ENCODE measurements around the gene VTN. TPM values are rescaled to one million over a fixed set of nuclear protein-coding genes. Genes with fewer than 3 reads are reported as not detected.

VTN gene
- total and polyA plus RNA-seq, 8 donors: 0.72 to 2.9 (median 1.1) TPM; not detected in 3

DNA sequence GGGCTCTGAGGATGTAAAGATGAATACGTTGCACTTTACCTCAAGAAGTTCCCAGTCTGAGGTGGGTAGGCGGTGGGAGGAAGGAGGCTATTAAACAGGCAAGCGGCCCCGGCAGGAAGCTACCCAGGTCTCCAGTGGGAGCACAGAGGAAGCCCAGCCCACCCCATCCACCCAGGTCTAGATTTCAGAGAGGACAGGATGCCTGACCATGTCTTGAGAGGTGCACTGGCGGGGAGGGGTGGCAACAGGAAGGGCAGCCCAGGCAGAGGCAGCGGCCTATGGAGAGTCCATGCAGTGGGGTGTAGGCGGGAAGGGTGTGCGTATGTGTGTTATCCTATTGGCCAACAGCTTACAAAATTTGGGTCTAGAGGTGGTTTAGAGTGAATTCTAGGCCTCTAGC is 15.3 kb upstream of the VTN start:
- TF ChIP-seq EP300 (IDR thresholded peaks at IDR 0.05): no peak
- TF ChIP-seq, protein P1, sequence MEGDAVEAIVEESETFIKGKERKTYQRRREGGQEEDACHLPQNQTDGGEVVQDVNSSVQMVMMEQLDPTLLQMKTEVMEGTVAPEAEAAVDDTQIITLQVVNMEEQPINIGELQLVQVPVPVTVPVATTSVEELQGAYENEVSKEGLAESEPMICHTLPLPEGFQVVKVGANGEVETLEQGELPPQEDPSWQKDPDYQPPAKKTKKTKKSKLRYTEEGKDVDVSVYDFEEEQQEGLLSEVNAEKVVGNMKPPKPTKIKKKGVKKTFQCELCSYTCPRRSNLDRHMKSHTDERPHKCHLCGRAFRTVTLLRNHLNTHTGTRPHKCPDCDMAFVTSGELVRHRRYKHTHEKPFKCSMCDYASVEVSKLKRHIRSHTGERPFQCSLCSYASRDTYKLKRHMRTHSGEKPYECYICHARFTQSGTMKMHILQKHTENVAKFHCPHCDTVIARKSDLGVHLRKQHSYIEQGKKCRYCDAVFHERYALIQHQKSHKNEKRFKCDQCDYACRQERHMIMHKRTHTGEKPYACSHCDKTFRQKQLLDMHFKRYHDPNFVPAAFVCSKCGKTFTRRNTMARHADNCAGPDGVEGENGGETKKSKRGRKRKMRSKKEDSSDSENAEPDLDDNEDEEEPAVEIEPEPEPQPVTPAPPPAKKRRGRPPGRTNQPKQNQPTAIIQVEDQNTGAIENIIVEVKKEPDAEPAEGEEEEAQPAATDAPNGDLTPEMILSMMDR (IDR thresholded peaks at IDR 0.05): no peak
- no peak for TF ChIP-seq POLR2AphosphoS5 (IDR thresholded peaks at IDR 0.05)
- no peak for TF ChIP-seq POLR2A (IDR thresholded peaks at IDR 0.05)
- Histone ChIP-seq H3K27me3 (peaks cover 0 to 6% (median 0%) of the 10 kb centered on the region in 3 donors), H3K9me3 (no peaks in the 10 kb centered on the region), H3K36me3 (peaks cover 19 to 46% (median 35%) of the 10 kb centered on the region in 4 donors), H3K4me1 (peaks cover 9 to 38% (median 34%) of the 10 kb centered on the region in 4 donors), H3K4me3 (peak overlapping the region; percentile 43 to 67 (median 50)), H3K27ac (peak overlapping the region in 4 of 5 donors; percentile 72 to 83 (median 77))
- WGBS, 5 donors: 49 to 79% (median 62%) methylated on average over 4 to 8 of the region's 8 CpGs
- no peak for DNase-seq
- intact Hi-C loops (cut with DNase I; ENCODE audit: low total_unique reads): no loop called here

- peak overlapping the region; percentile 72 to 86 (median 78) for H3K27ac ChIP-seq
- peaks cover 16 to 42% (median 31%) of the 10 kb centered on the region in 4 donors for H3K36me3 ChIP-seq
- TF ChIP-seq, protein P1 (IDR thresholded peaks at IDR 0.05): no peak
- TF ChIP-seq POLR2AphosphoS5 (IDR thresholded peaks at IDR 0.05) (no peak), POLR2A (IDR thresholded peaks at IDR 0.05) (no peak), EP300 (IDR thresholded peaks at IDR 0.05) (no peak)
- 14 to 41% (median 18%) methylated on average over 9 to 29 of the region's 29 CpGs for WGBS, 5 donors
- peak; percentile 58 to 64 for DNase-seq
- intact Hi-C loops (cut with DNase I; ENCODE audit: low total_unique reads): no loop called here
- peak overlapping the region; percentile 43 to 67 (median 50) for H3K4me3 ChIP-seq
- H3K27me3 ChIP-seq: peaks cover 0 to 6% (median 0%) of the 10 kb centered on the region in 3 donors
- H3K9me3 ChIP-seq: no peaks in the 10 kb centered on the region
- peaks cover 9 to 42% (median 38%) of the 10 kb centered on the region in 4 donors for H3K4me1 ChIP-seq
These were observed 14.9 kb upstream of the VTN start for GRCh38 chr17:28385037-28385400.

- WGBS, 5 donors: 13 to 29% (median 16%) methylated on average over 26 to 56 of the region's 56 CpGs
- intact Hi-C loops (cut with DNase I; ENCODE audit: low total_unique reads): no loop called here
- Histone ChIP-seq H3K4me1 (peaks cover 9 to 42% (median 39%) of the 10 kb centered on the region in 4 donors), H3K36me3 (peaks cover 10 to 36% (median 26%) of the 10 kb centered on the region in 4 donors), H3K4me3 (peak overlapping the region; percentile 43 to 67 (median 50)), H3K27me3 (peaks cover 0 to 6% (median 0%) of the 10 kb centered on the region in 3 donors), H3K27ac (peak overlapping the region; percentile 72 to 86 (median 78)), H3K9me3 (no peaks in the 10 kb centered on the region)
- TF ChIP-seq POLR2AphosphoS5 (IDR thresholded peaks at IDR 0.05) (peak in 1 of 3 donors; percentile 84), EP300 (IDR thresholded peaks at IDR 0.05) (no peak), POLR2A (IDR thresholded peaks at IDR 0.05) (peak in 3 of 4 donors; percentile 16 to 34 (median 23))
- TF ChIP-seq, protein P1 (IDR thresholded peaks at IDR 0.05): no peak
- peak; percentile 88 to 90 for DNase-seq
These were observed 14.4 kb upstream of the VTN start for GRCh38 chr17:28384281-28385036.

DNA sequence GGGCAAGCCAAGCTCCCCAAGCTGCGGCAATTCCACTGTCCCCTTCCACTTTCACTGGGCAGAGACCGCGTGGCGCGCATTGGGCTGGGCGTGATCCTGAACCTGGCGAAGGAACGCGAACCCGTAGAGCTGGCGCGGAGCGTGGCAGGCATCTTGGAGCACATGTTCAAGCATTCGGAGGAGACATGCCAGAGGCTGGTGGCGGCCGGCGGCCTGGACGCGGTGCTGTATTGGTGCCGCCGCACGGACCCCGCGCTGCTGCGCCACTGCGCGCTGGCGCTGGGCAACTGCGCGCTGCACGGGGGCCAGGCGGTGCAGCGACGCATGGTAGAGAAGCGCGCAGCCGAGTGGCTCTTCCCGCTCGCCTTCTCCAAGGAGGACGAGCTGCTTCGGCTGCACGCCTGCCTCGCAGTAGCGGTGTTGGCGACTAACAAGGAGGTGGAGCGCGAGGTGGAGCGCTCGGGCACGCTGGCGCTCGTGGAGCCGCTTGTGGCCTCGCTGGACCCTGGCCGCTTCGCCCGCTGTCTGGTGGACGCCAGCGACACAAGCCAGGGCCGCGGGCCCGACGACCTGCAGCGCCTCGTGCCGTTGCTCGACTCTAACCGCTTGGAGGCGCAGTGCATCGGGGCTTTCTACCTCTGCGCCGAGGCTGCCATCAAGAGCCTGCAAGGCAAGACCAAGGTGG is 11.2 kb upstream of the VTN start:
- H3K36me3 ChIP-seq: peaks cover 0 to 8% (median 0%) of the 10 kb centered on the region in 4 donors
- intact Hi-C loops (cut with DNase I; ENCODE audit: low total_unique reads): no loop called here
- TF ChIP-seq, protein P1 (IDR thresholded peaks at IDR 0.05): peak in 2 of 7 experiments; percentile 15
- no peak for TF ChIP-seq POLR2A (IDR thresholded peaks at IDR 0.05)
- peak; percentile 44 to 73 for DNase-seq
- H3K27me3 ChIP-seq: peaks cover 0 to 6% (median 0%) of the 10 kb centered on the region in 3 donors
- 15 to 44% (median 19%) methylated on average over 41 to 72 of the region's 72 CpGs for WGBS, 5 donors
- H3K4me1 ChIP-seq: peaks cover 9 to 42% (median 39%) of the 10 kb centered on the region in 4 donors
- peak overlapping the region; percentile 10 to 47 (median 17) for H3K4me3 ChIP-seq
- H3K9me3 ChIP-seq: no peaks in the 10 kb centered on the region
- H3K27ac ChIP-seq: no peak overlapping the region

Data from stomach (tissue), 9 donors.